NCI-H128 (cell line): ENCODE results near the gene ATP2B2.
"Not testable (repeated sequence)": the region's sequence is repeated elsewhere in the genome, so short reads cannot be mapped to it uniquely, and the experiment has no call there.

ENCODE experiments used
- DNase-seq: peaks from one replicate; lab custom pipeline; 2025; ENCODE audit not compliant: unreplicated experiment; lab: John Stamatoyannopoulos, UW

Gene ATP2B2

GRCh38 chr3:10387881-10388609 lies 117.3 kb downstream of the ATP2B2 start:
- no peak for DNase-seq

- DNase-seq: no peak
Observed at GRCh38 chr3:10386121-10386520, 119.3 kb downstream of the ATP2B2 start.

- DNase-seq: no peak
Observed at GRCh38 chr3:10384541-10385360, 120.6 kb downstream of the ATP2B2 start.

GRCh38 chr3:10383850-10384248 lies 121.5 kb downstream of the ATP2B2 start:
- no peak for DNase-seq

- no peak for DNase-seq
Observed at GRCh38 chr3:10382892-10383849, 122.2 kb downstream of the ATP2B2 start.

- DNase-seq: not testable (repeated sequence)
Observed at GRCh38 chr3:10382445-10382844, 122.9 kb downstream of the ATP2B2 start.

GRCh38 chr3:10381336-10381735 lies 124.0 kb downstream of the ATP2B2 start:
- DNase-seq: no peak

- no peak for DNase-seq
Observed at GRCh38 chr3:10380906-10381305, 124.5 kb downstream of the ATP2B2 start.

GRCh38 chr3:10379961-10380360 lies 125.4 kb downstream of the ATP2B2 start:
- DNase-seq: no peak

- no peak for DNase-seq
Observed at GRCh38 chr3:10379161-10379560, 126.2 kb downstream of the ATP2B2 start.

- DNase-seq: no peak
Observed at GRCh38 chr3:10378742-10379141, 126.6 kb downstream of the ATP2B2 start.

GRCh38 chr3:10378246-10378645 lies 127.1 kb downstream of the ATP2B2 start:
- DNase-seq: no peak

- DNase-seq: no peak
Observed at GRCh38 chr3:10377148-10377725, 128.1 kb downstream of the ATP2B2 start.

- no peak for DNase-seq
Observed at GRCh38 chr3:10376353-10376752, 129.0 kb downstream of the ATP2B2 start.

- DNase-seq: no peak
Observed at GRCh38 chr3:10375296-10376053, 129.9 kb downstream of the ATP2B2 start.

GRCh38 chr3:10374311-10374710 lies 131.1 kb downstream of the ATP2B2 start:
- DNase-seq: no peak

GRCh38 chr3:10373686-10374261 lies 131.6 kb downstream of the ATP2B2 start:
- no peak for DNase-seq

- no peak for DNase-seq
Observed at GRCh38 chr3:10371789-10372188, 133.6 kb downstream of the ATP2B2 start.

- no peak for DNase-seq
Observed at GRCh38 chr3:10371167-10371566, 134.2 kb downstream of the ATP2B2 start.

- DNase-seq: no peak
Observed at GRCh38 chr3:10370429-10370828, 135.0 kb downstream of the ATP2B2 start.
